HG02870 (cell line): ENCODE measurements around the gene NUPR1.
"Not testable (repeated sequence)": the region's sequence is repeated elsewhere in the genome, so short reads cannot be mapped to it uniquely, and the experiment has no call there.

Source experiments
- ATAC-seq: cut with Tn5 transposase; IDR thresholded peaks from one replicate; pipeline ENCODE4 v1.9.1; 2021; ENCODE audit warnings: mild to moderate bottlenecking, moderate library complexity; ENCODE audit not compliant: unreplicated experiment

Gene NUPR1

GRCh38 chr16:28555561-28555960 lies 16.8 kb upstream of the NUPR1 start:
- ATAC-seq, result no peak

GRCh38 chr16:28554634-28555423 lies 16.1 kb upstream of the NUPR1 start:
- no peak for ATAC-seq

GRCh38 chr16:28553776-28554633 lies 15.2 kb upstream of the NUPR1 start, which contains the start of gene SGF29:
TSS of gene SGF29 (plus strand) at chr16:28553920. CDS start at chr16:28581070, 27,150 bp downstream.
- peak; percentile 75 for ATAC-seq

- no peak for ATAC-seq
These were observed 10.6 kb upstream of the NUPR1 start for GRCh38 chr16:28549301-28549899.

GRCh38 chr16:28548306-28548802 lies 9.6 kb upstream of the NUPR1 start:
- ATAC-seq, result no peak

GRCh38 chr16:28546626-28547025 lies 7.9 kb upstream of the NUPR1 start:
- no peak for ATAC-seq

- ATAC-seq, result not testable (repeated sequence)
These were observed 7.2 kb upstream of the NUPR1 start for GRCh38 chr16:28545964-28546363.

- no peak for ATAC-seq
These were observed 6.2 kb upstream of the NUPR1 start for GRCh38 chr16:28544998-28545397.

GRCh38 chr16:28543072-28543471 lies 4.3 kb upstream of the NUPR1 start:
- no peak for ATAC-seq

- no peak for ATAC-seq
These were observed 3.9 kb upstream of the NUPR1 start for GRCh38 chr16:28542646-28543045.

- ATAC-seq, result no peak
These were observed 1.6 kb upstream of the NUPR1 start for GRCh38 chr16:28540346-28540745.

- ATAC-seq, result no peak
These were observed 626 bp downstream of the NUPR1 start for GRCh38 chr16:28537964-28538732.

GRCh38 chr16:28537076-28537475 lies 1.7 kb downstream of the NUPR1 start:
- no peak for ATAC-seq

- ATAC-seq, result no peak
These were observed 4.0 kb downstream of the NUPR1 start for GRCh38 chr16:28534542-28535373.

- ATAC-seq, result no peak
These were observed 5.7 kb downstream of the NUPR1 start for GRCh38 chr16:28532940-28533647.

- ATAC-seq, result no peak
These were observed 6.7 kb downstream of the NUPR1 start for GRCh38 chr16:28531777-28532744.

- no peak for ATAC-seq
These were observed 9.7 kb downstream of the NUPR1 start for GRCh38 chr16:28529124-28529523.

GRCh38 chr16:28528463-28528867 lies 10.3 kb downstream of the NUPR1 start:
- no peak for ATAC-seq
